Measurements from ENCODE around the gene RNU1-4.
"Not testable (repeated sequence)": the region's sequence is repeated elsewhere in the genome, so short reads cannot be mapped to it uniquely, and the experiment has no call there.

- not testable (repeated sequence) for TF ChIP-seq POLR2A (IDR thresholded peaks at IDR 0.05; ENCODE audit: low read depth, low read length); TAF1 (IDR thresholded peaks at IDR 0.05; ENCODE audit: borderline replicate concordance, low read depth, low read length)
Measured at GRCh38 chr1:16787711-16788110, 47.4 kb downstream of the RNU1-4 start.
